Measurements from ENCODE around the gene NDUFAF8.

NDUFAF8 gene

DNA sequence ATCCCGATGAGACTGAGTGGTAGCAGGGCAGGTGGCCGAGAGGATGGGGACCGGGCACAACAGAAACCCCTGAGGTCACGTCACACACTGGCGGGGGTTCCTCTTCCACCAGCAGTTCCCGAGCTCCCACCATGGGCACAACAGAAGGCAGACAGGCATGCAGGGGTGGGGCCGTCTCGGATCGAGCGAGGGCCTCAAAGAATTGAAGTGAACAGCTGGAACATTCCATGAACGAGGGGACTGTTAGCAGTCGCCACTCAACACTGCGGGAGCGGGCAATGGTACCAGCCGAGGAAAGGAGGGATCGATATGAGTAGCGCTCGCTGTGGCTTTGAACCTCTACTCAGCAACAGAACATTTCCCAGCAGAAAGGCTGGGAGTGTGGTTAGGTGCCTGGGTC is 21.6 kb upstream of the NDUFAF8 start:
- no peak for ATAC-seq
- TF ChIP-seq, protein P1, sequence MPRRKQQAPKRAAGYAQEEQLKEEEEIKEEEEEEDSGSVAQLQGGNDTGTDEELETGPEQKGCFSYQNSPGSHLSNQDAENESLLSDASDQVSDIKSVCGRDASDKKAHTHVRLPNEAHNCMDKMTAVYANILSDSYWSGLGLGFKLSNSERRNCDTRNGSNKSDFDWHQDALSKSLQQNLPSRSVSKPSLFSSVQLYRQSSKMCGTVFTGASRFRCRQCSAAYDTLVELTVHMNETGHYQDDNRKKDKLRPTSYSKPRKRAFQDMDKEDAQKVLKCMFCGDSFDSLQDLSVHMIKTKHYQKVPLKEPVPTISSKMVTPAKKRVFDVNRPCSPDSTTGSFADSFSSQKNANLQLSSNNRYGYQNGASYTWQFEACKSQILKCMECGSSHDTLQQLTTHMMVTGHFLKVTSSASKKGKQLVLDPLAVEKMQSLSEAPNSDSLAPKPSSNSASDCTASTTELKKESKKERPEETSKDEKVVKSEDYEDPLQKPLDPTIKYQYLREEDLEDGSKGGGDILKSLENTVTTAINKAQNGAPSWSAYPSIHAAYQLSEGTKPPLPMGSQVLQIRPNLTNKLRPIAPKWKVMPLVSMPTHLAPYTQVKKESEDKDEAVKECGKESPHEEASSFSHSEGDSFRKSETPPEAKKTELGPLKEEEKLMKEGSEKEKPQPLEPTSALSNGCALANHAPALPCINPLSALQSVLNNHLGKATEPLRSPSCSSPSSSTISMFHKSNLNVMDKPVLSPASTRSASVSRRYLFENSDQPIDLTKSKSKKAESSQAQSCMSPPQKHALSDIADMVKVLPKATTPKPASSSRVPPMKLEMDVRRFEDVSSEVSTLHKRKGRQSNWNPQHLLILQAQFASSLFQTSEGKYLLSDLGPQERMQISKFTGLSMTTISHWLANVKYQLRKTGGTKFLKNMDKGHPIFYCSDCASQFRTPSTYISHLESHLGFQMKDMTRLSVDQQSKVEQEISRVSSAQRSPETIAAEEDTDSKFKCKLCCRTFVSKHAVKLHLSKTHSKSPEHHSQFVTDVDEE (CRISPR knock-in tag; IDR thresholded peaks at IDR 0.05), result no peak
- TF ChIP-seq TCF4 (CRISPR knock-in tag; IDR thresholded peaks at IDR 0.05; ENCODE audit: borderline replicate concordance), result no peak
- TF ChIP-seq ESRRG (CRISPR knock-in tag; IDR thresholded peaks at IDR 0.05), result no peak
- TF ChIP-seq ARNTL (CRISPR knock-in tag; IDR thresholded peaks at IDR 0.05; ENCODE audit: borderline replicate concordance, low read depth), result no peak
- TF ChIP-seq CSDC2 (CRISPR knock-in tag; IDR thresholded peaks at IDR 0.05), result no peak

DNA sequence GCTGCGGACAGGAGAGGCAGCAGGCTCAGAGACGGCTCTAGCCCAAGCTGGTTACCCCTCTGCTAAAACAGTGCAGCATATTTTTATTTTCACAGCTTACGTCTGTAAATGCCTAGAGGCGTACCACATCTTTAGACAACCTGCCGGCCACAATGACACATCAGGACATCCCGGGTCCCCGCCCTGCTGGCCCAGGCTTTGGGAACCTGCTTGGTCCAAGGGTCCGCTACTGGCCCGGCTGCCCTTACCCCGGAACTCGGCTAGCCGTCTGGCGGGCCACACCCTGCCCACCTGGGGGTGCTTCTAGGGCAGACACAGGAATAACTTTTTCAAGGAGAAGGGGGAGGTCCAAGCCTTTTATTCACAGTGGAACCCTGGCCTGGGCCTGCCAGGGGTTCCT is 20.7 kb upstream of the NDUFAF8 start:
- no peak for ATAC-seq
- TF ChIP-seq, protein P2, sequence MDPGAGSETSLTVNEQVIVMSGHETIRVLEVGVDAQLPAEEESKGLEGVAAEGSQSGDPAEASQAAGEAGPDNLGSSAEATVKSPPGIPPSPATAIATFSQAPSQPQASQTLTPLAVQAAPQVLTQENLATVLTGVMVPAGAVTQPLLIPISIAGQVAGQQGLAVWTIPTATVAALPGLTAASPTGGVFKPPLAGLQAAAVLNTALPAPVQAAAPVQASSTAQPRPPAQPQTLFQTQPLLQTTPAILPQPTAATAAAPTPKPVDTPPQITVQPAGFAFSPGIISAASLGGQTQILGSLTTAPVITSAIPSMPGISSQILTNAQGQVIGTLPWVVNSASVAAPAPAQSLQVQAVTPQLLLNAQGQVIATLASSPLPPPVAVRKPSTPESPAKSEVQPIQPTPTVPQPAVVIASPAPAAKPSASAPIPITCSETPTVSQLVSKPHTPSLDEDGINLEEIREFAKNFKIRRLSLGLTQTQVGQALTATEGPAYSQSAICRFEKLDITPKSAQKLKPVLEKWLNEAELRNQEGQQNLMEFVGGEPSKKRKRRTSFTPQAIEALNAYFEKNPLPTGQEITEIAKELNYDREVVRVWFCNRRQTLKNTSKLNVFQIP (CRISPR knock-in tag; IDR thresholded peaks at IDR 0.05; ENCODE audit: borderline replicate concordance, low read depth), result no peak
- TF ChIP-seq TCF4 (CRISPR knock-in tag; IDR thresholded peaks at IDR 0.05; ENCODE audit: borderline replicate concordance) (no peak), BACH2 (CRISPR knock-in tag; IDR thresholded peaks at IDR 0.05; ENCODE audit: borderline replicate concordance) (no peak), CSDC2 (CRISPR knock-in tag; IDR thresholded peaks at IDR 0.05) (no peak), ZC3H10 (CRISPR knock-in tag; IDR thresholded peaks at IDR 0.05) (no peak), ZNF70 (CRISPR knock-in tag; IDR thresholded peaks at IDR 0.05) (no peak), SNAI2 (CRISPR knock-in tag; IDR thresholded peaks at IDR 0.05) (no peak), RARB (CRISPR knock-in tag; IDR thresholded peaks at IDR 0.05) (no peak), ZNF8 (CRISPR knock-in tag; IDR thresholded peaks at IDR 0.05) (no peak), ZNF565 (CRISPR knock-in tag; conservative IDR thresholded peaks at IDR 0.05; ENCODE audit: low read depth) (no peak), ESRRG (CRISPR knock-in tag; IDR thresholded peaks at IDR 0.05) (no peak), OSR1 (CRISPR knock-in tag; IDR thresholded peaks at IDR 0.05) (no peak), ISL1 (CRISPR knock-in tag; IDR thresholded peaks at IDR 0.05) (no peak), GLIS3 (CRISPR knock-in tag; IDR thresholded peaks at IDR 0.05) (no peak)
- TF ChIP-seq, protein P3, sequence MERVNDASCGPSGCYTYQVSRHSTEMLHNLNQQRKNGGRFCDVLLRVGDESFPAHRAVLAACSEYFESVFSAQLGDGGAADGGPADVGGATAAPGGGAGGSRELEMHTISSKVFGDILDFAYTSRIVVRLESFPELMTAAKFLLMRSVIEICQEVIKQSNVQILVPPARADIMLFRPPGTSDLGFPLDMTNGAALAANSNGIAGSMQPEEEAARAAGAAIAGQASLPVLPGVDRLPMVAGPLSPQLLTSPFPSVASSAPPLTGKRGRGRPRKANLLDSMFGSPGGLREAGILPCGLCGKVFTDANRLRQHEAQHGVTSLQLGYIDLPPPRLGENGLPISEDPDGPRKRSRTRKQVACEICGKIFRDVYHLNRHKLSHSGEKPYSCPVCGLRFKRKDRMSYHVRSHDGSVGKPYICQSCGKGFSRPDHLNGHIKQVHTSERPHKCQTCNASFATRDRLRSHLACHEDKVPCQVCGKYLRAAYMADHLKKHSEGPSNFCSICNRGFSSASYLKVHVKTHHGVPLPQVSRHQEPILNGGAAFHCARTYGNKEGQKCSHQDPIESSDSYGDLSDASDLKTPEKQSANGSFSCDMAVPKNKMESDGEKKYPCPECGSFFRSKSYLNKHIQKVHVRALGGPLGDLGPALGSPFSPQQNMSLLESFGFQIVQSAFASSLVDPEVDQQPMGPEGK (CRISPR knock-in tag; IDR thresholded peaks at IDR 0.05; ENCODE audit: borderline replicate concordance), result no peak
- TF ChIP-seq, protein P4, sequence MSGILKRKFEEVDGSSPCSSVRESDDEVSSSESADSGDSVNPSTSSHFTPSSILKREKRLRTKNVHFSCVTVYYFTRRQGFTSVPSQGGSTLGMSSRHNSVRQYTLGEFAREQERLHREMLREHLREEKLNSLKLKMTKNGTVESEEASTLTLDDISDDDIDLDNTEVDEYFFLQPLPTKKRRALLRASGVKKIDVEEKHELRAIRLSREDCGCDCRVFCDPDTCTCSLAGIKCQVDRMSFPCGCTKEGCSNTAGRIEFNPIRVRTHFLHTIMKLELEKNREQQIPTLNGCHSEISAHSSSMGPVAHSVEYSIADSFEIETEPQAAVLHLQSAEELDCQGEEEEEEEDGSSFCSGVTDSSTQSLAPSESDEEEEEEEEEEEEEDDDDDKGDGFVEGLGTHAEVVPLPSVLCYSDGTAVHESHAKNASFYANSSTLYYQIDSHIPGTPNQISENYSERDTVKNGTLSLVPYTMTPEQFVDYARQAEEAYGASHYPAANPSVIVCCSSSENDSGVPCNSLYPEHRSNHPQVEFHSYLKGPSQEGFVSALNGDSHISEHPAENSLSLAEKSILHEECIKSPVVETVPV (CRISPR knock-in tag; IDR thresholded peaks at IDR 0.05), result no peak

DNA sequence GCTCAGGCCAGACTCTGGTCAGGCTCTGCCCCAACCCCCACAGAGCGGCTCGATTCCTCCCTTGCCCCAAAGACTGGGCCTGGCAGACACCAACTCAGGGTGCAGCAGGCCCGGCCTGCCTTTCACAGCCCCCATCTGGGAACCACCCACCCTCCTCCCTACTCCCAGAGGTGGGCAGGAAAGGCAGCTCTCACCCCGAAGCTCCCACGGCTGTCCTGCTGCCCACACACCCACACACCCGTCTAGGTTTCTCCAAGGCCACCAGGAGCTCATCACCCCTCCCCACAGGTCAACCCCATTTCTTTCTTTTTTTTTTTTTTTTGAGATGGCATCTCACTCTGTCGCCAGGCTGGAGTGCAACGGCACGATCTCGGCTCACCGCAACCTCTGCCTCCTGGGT is 20.1 kb upstream of the NDUFAF8 start:
- TF ChIP-seq OSR1 (CRISPR knock-in tag; IDR thresholded peaks at IDR 0.05), result no peak
- TF ChIP-seq, protein P5, sequence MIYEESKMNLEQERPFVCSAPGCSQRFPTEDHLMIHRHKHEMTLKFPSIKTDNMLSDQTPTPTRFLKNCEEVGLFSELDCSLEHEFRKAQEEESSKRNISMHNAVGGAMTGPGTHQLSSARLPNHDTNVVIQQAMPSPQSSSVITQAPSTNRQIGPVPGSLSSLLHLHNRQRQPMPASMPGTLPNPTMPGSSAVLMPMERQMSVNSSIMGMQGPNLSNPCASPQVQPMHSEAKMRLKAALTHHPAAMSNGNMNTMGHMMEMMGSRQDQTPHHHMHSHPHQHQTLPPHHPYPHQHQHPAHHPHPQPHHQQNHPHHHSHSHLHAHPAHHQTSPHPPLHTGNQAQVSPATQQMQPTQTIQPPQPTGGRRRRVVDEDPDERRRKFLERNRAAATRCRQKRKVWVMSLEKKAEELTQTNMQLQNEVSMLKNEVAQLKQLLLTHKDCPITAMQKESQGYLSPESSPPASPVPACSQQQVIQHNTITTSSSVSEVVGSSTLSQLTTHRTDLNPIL (CRISPR knock-in tag; IDR thresholded peaks at IDR 0.05; ENCODE audit: low read depth), result no peak
- TF ChIP-seq ARNTL (CRISPR knock-in tag; IDR thresholded peaks at IDR 0.05; ENCODE audit: borderline replicate concordance, low read depth), result no peak
- TF ChIP-seq PPARA (CRISPR knock-in tag; IDR thresholded peaks at IDR 0.05; ENCODE audit: borderline replicate concordance), result no peak
- no peak for TF ChIP-seq TCF4 (CRISPR knock-in tag; IDR thresholded peaks at IDR 0.05; ENCODE audit: borderline replicate concordance)
- no peak for ATAC-seq

Measured in SK-N-SH treated with all-trans-retinoic acid at 6 μM for 48 hours (cell line).